Heart left ventricle (tissue), 13 donors: ENCODE data around the gene HOXB4.

Experiments used
- POLR2A ChIP-seq, 2 donors: fragments of 450-650 bp; IDR thresholded peaks; one replicate each; pipeline ENCODE4 v1.6.1; 2017; ENCODE audit warnings: antibody characterized with exemption in 2 of 2, mild to moderate bottlenecking in 2 of 2, moderate library complexity in 2 of 2
- TF ChIP-seq, protein P1 (sequence below), 12 donors: fragments of 200-600 bp; sonication (generic) in 4 of 12; IDR thresholded peaks; one replicate each; pipeline versions ENCODE4 v1.5.0 to v1.8.0; 2018 to 2022; ENCODE audit warnings: antibody characterized with exemption in 12 of 12, mild to moderate bottlenecking in 5 of 12
- donor health status: ischemic (EF 13 %, LVEDD 7.1; RV severe dilation, severe dysfunction).
- donor health status: DM: no; HTN: yes; CAD: no.
- donor health status: DM: no; HTN: no; CAD: no.
- donor health status: ischemic (EF 25% LVEDD 6.9; RV normal size, moderate dysfunction).
- donor health status: ischemic (EF 25% LVEDD 5.7; RV mildly dilated, moderate dysfunction).
- donor health status: ischemic (EF 35%, LVEDD 5.7; RV mildly dilated, moderate dysfunction).
- donor health status: nonischemic (EF 11% LVEDD 7.7; RV severe dilation, severe dysfunction).
- donor health status: DM: yes; HTN: yes; CAD: no.
- donor health status: PGD.
- donor health status: ischemic (EF 29% LVEDD 5.4; RV normal size, mild dysfunction).
- donor health status: nonischemic (EF 23%, LVEDD 6.1; RV moderate dilation, normal function).

DNA sequence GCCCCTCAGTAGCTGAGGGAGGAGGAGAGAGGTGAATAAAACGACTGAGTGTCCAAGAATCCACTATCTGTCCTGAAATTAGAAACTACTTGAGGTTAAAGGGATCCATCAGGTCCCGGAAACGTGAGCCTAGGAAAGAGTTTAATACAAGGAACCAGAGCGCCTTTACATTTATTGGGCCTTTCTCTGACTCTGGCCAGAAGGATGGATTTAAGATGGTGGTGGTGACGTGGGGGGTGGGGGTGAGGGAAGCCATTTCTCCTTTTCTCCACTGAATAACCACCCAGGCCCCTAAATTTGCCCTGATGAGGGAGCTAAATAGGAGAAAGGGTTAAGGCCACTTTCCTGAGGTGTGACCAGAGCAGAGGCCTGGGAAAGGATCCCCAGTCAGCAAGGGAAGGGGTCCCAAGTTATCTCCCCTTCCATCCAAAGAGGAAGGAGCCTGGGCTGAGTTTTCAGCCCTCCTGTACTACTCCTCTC is 49.0 kb upstream of the HOXB4 start:
- TF ChIP-seq, protein P1, sequence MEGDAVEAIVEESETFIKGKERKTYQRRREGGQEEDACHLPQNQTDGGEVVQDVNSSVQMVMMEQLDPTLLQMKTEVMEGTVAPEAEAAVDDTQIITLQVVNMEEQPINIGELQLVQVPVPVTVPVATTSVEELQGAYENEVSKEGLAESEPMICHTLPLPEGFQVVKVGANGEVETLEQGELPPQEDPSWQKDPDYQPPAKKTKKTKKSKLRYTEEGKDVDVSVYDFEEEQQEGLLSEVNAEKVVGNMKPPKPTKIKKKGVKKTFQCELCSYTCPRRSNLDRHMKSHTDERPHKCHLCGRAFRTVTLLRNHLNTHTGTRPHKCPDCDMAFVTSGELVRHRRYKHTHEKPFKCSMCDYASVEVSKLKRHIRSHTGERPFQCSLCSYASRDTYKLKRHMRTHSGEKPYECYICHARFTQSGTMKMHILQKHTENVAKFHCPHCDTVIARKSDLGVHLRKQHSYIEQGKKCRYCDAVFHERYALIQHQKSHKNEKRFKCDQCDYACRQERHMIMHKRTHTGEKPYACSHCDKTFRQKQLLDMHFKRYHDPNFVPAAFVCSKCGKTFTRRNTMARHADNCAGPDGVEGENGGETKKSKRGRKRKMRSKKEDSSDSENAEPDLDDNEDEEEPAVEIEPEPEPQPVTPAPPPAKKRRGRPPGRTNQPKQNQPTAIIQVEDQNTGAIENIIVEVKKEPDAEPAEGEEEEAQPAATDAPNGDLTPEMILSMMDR (IDR thresholded peaks at IDR 0.05) = no peak
- no peak for TF ChIP-seq POLR2A (IDR thresholded peaks at IDR 0.05)
